ELF-1 (cell line): Measurements from ENCODE around the gene MORC4.

ENCODE experiments used
- DNase-seq: peaks from one replicate; pipeline ENCODE4 v3.0.0-alpha.2; 2016; ENCODE audit warnings: low read depth, low spot score

MORC4 gene

DNA sequence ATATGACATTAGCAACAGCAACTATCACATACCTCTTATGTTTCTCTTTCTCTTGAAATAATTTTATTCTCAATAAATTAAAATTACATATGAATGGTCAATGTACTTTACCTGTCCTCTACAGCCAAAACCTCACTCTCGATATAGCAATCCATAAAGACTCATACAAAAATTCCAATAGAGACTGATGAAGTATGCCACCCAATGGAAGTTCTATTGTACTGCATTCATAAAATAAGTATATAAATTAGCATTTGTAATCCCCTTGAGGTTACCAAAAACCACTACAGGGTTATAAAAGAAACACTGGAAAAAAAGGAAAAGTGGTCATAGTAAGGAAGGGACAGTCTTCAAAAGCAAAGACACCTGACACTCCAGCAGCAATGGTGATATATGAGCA is 47.0 kb downstream of the MORC4 start:
- no peak for DNase-seq

DNA sequence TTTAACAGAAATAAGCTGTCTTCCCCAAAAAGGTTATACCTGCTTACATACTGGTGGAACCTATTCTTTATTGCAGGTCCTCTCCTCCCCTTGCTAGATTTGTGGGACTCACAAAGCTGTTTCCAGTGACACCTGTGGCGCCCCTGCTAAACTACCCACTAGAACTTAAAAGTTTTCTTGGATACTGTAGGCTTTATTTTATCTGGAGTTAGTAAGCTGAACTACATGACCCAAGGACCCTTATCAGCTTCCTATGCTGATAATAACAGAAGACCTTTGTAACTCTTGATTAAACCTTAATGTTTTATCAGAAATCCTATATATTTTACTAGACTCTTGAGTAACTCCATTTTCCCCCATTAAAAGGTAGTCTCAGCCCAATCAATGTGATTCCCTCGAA is 47.5 kb downstream of the MORC4 start:
- DNase-seq, result no peak

GRCh38 chrX:106952089-106952488 is 47.9 kb downstream of the MORC4 start:
- DNase-seq, result no peak

DNA sequence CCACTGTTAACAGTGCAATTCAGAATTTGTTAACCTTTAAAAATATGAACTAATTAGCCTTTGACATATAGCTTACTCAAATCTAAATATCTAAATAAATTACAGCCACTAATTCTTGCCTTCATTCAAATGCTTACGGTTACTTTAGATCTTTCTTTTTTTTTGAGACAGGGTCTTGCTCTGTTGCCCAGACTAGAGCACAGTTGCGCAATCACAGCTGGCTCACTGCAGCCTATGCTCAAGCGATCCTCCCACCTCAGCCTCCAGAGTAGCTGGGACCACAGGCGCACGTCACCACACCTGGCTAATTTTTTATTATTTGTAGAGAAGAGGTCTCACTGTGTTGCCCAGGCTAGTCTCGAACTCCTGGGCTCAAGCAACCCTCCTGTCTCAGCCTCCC is 48.8 kb downstream of the MORC4 start:
- no peak for DNase-seq

DNA sequence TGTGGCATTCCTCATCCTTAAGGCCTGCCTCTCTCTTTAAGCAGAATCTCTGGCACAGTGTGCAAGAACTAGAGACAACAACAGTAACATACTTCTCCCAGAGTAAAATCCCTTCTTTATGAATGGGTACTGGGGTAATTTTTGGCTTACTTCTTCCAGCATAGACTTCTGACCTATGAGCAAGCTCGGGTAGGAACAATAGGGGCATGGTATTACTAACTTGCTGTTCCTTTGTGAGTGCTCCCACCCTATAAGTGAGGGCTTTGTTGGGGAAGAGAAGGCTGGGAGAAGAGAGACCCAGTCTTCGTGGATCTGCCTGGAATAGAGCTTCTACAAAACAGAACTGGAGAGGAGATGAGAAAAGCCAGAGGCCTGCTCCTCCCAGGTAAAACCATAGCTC is 49.6 kb downstream of the MORC4 start:
- DNase-seq, result no peak

GRCh38 chrX:106949366-106949765 is 50.6 kb downstream of the MORC4 start:
- DNase-seq, result no peak

DNA sequence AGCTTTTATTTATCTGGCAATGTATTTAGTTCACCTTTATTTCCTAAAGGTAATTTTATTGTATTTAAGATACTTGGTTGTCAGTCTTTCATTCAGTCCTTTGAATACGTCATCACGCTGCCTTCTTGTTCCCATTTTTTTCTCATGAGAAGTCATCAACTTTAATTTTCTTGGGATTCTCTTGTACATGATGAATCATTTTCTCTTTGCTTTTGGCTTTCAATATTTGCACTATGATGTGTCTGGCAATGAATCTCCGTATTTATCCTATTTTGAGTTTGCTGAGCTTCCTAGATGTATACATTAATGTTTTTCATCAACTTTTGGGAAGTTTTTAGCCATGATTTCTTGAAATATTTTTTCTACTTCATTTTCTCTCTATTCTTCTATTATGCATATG is 51.4 kb downstream of the MORC4 start:
- DNase-seq, result no peak

- no peak for DNase-seq
These were observed 53.5 kb downstream of the MORC4 start for GRCh38 chrX:106946464-106946863.

DNA sequence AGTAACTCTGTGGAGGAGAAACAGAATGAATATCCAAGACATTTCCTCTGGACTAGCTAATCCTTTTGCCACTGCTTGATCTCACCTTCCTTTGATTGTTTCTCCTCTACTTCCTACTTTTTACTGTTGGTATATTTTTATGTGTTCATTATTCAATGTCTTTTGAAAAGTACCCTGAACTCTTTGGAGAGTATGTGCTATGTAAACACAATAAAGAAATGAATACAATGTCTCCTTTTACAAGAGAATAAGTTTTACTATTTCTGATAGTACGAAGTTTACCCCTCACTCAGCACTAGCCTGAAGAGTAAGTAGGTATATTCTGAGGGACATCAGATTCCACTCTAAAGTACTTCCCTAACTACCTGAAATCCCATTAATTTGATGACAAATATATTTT is 59.9 kb downstream of the MORC4 start:
- no peak for DNase-seq

GRCh38 chrX:106939566-106939965 is 60.4 kb downstream of the MORC4 start:
- no peak for DNase-seq

DNA sequence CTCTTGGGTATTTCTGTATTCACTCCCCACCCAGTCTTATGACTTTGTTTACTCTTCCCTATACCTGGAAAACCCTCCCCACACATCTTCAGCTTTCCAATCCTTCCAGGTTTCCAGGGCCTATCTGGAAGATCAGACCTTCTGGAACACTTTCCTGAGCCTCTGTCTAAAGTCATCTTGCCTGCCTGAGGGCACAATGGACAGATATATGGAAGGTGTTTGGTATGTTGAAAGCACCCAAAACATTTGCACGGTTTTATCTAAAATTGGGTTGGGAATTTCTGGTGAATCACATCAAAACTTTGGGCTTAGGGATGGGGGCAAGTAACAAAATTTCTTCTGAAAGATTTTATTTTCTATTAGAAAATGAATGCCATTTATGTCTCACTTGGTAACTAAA is 63.8 kb downstream of the MORC4 start:
- DNase-seq, result no peak

GRCh38 chrX:106935175-106935574 is 64.8 kb downstream of the MORC4 start:
- DNase-seq, result no peak

GRCh38 chrX:106933538-106933961 is 66.5 kb downstream of the MORC4 start:
- peak; percentile 66 for DNase-seq

DNA sequence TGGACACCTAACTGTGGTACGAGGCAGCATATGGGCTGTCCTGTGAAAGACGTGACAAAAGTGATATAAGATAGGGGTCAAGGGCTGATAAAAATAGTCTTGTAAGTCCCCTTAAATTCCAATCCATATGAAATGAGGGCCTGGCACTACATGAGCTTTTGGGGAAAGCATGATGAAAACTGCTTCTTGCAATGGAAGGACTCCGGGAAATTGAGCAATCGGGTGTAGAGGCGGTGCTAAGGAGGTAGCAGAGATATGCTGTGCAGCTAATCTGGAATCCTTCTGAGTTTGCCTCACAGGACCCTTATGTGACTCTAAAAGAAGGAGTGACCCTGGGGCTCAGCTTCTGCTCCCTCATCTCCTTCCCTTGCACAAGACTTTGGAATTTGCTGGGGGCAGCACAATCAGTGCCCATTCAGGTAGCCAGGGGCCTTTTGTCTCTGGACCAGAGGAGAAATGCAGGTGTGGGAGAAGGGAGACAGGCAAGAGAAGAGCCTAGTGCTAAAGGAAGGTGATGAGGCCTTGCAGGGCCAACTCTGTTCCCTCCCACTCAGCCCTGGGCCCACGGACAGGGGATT is 67.0 kb downstream of the MORC4 start:
- no peak for DNase-seq

GRCh38 chrX:106932492-106932923 is 67.5 kb downstream of the MORC4 start:
- no peak for DNase-seq

GRCh38 chrX:106931831-106932491 is 68.1 kb downstream of the MORC4 start:
- no peak for DNase-seq

DNA sequence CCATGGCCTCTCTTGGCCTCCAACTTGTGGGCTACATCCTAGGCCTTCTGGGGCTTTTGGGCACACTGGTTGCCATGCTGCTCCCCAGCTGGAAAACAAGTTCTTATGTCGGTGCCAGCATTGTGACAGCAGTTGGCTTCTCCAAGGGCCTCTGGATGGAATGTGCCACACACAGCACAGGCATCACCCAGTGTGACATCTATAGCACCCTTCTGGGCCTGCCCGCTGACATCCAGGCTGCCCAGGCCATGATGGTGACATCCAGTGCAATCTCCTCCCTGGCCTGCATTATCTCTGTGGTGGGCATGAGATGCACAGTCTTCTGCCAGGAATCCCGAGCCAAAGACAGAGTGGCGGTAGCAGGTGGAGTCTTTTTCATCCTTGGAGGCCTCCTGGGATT is 71.8 kb downstream of the MORC4 start:
- no peak for DNase-seq

DNA sequence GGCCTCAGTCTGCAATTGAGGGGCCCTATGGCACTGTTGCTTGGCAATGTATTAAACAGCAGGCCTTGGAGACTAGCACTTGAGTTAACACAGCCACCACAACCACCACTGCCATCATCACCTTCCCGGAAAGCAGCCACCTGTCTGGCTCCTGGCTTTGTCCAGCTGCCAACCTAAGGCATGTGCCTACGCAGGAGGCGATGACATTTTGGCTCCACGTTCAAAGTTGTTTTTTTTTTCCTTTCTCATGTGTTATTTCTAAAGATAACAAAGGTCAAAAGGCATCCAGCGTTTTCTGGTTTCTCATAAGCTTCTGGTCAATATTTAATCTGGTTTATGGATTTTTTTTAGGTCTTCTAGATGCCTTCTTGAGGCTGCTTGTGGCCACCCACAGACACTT is 72.3 kb downstream of the MORC4 start:
- no peak for DNase-seq

- no peak for DNase-seq
These were observed 73.0 kb downstream of the MORC4 start for GRCh38 chrX:106927023-106927422.

GRCh38 chrX:106921637-106922036 is 78.4 kb downstream of the MORC4 start:
- DNase-seq, result no peak

- peak; percentile 94 for DNase-seq
These were observed 80.0 kb downstream of the MORC4 start, which contains the start of gene CLDN2 for GRCh38 chrX:106919932-106920452. Gene CLDN2, plus strand, starts transcription at chrX:106920402. Its CDS starts 7,827 bp downstream, at chrX:106928229.

GRCh38 chrX:106917830-106918500 is 82.0 kb downstream of the MORC4 start:
- DNase-seq, result peak; percentile 33

DNA sequence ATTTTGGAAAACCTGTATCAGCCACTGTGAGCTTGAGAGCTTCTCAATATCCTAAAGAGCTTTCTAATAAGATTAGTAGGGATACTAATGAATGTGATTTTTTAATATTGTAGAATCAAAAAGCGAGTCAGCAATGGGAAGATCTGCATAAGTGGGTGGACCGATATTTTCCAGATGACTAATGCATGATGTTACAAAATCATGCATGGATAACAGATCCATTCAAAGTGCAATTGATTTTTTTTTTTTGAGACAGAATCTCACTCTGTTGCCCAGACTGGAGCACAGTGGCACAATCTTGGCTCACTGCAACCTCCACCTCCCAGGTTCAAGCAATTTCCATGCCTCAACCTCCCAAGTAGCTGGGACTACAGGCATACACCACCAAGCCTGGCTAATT is 87.1 kb downstream of the MORC4 start:
- no peak for DNase-seq
